Stomach (tissue), 9 donors: ENCODE measurements around the gene TRMT10C. TPM values are rescaled to one million over a fixed set of nuclear protein-coding genes. Genes with fewer than 3 reads are reported as not detected.

Experiments
- DNase-seq, 2 donors: peaks; one replicate each; pipeline versions ENCODE4 v3.0.0 to v3.0.0-alpha.2; 2013 to 2019
- H3K27ac ChIP-seq, 5 donors: fragments of 200-600 bp in 4 of 5; sonication (generic) in 4 of 5; one replicate each; pipeline ENCODE4 v1.5.1; 2013 to 2019; ENCODE audit warnings: mild to moderate bottlenecking in 1 of 5, moderate library complexity in 1 of 5
- H3K27me3 ChIP-seq, 3 donors: fragments of 200-600 bp; sonication (generic); one replicate each; pipeline ENCODE4 v1.5.1; 2017 to 2019; ENCODE audit warnings: mixed run types in 1 of 3
- H3K36me3 ChIP-seq, 4 donors: fragments of 200-600 bp; sonication (generic); 1 replicate in 3 of 4; 2 replicates in 1 of 4; pipeline ENCODE4 v1.5.1; 2016 to 2019
- H3K4me1 ChIP-seq, 4 donors: fragments of 200-600 bp; sonication (generic); one replicate each; pipeline ENCODE4 v1.5.1; 2016 to 2019
- H3K4me3 ChIP-seq, 4 donors: fragments of 200-600 bp; sonication (generic) in 3 of 4; one replicate each; pipeline ENCODE4 v1.5.1; 2016 to 2019; ENCODE audit warnings: mild to moderate bottlenecking in 1 of 4
- H3K9me3 ChIP-seq, 4 donors: fragments of 200-600 bp; sonication (generic); one replicate each; pipeline ENCODE4 v1.5.1; 2016 to 2019
- CTCF ChIP-seq, 7 experiments: fragments of 450-650 bp in 4 of 7; fragments of 200-600 bp in 3 of 7; sonication (generic) in 3 of 7; IDR thresholded peaks; one replicate each; pipeline ENCODE4 v1.5.1; 2016 to 2019; ENCODE audit warnings: antibody characterized with exemption in 7 of 7, control low read depth in 2 of 7, mild to moderate bottlenecking in 1 of 7
- EP300 ChIP-seq: sonication (generic); formaldehyde crosslinking; IDR thresholded peaks from one replicate; pipeline ENCODE4 v1.6.1; 2017; ENCODE audit warnings: antibody characterized with exemption
- POLR2A ChIP-seq, 4 donors: fragments of 450-650 bp; IDR thresholded peaks; one replicate each; pipeline ENCODE4 v1.6.1; 2016; ENCODE audit warnings: antibody characterized with exemption in 4 of 4, control low read depth in 2 of 4, mild to moderate bottlenecking in 1 of 4, moderate library complexity in 1 of 4
- POLR2AphosphoS5 ChIP-seq, 3 donors: sonication (generic); formaldehyde crosslinking; IDR thresholded peaks; one replicate each; pipeline ENCODE4 v1.6.1; 2016; ENCODE audit warnings: antibody characterized with exemption in 3 of 3
- WGBS, 5 donors: extraction: QIAGEN DNeasy Blood & Tissue Kit in 3 of 5; methylation state at CpG; one replicate each; pipeline versions ENCODE4 v1.1.5 to v1.1.7; 2013 to 2018; 5-methylcytosine and 5-hydroxymethylcytosine counted together
- intact Hi-C: fragments of 100-400 bp; cut with DNase I; formaldehyde crosslinking; loops from one replicate; pipeline ENCODE4 v1.15.1; 2023; ENCODE audit warnings: low total_unique reads
- polyA plus RNA-seq, 3 donors: library from polyadenylated mRNA; stranded (reverse); fragments of 200-250 nt; gene quantifications; one replicate each; pipeline ENCODE4 v1.2.3, GENCODE V29; 2013
- total RNA-seq, 5 donors: library from RNA; depleted of rRNA; stranded (reverse); fragments of >200 nt; gene quantifications; one replicate each; pipeline versions ENCODE4 v1.1.0 to v1.2.3, GENCODE V29; 2014 to 2016
- donor health status: healthy with polysubstance abuse.
- donor health status: Bipolar disorder and iron deficiency.
- donor health status: healthy.

Gene TRMT10C
- total and polyA plus RNA-seq, 8 donors, result 1.4 to 33.6 (median 14.2) TPM

- intact Hi-C loops, result loop anchor here (10.0 kb wide), 1 partner anchor 101 kb away; the partner anchor contains the start of gene ZBTB11
- WGBS, 5 donors, result 1 to 4% (median 1%) methylated on average over 20 to 47 of the region's 47 CpGs
Observed at GRCh38 chr3:101573449-101574387, 12.1 kb downstream of the TRMT10C start, which contains the start of gene PCNP. PCNP (plus strand) TSS chr3:101574180; CDS start chr3:101574216, 36 bp downstream.

DNA sequence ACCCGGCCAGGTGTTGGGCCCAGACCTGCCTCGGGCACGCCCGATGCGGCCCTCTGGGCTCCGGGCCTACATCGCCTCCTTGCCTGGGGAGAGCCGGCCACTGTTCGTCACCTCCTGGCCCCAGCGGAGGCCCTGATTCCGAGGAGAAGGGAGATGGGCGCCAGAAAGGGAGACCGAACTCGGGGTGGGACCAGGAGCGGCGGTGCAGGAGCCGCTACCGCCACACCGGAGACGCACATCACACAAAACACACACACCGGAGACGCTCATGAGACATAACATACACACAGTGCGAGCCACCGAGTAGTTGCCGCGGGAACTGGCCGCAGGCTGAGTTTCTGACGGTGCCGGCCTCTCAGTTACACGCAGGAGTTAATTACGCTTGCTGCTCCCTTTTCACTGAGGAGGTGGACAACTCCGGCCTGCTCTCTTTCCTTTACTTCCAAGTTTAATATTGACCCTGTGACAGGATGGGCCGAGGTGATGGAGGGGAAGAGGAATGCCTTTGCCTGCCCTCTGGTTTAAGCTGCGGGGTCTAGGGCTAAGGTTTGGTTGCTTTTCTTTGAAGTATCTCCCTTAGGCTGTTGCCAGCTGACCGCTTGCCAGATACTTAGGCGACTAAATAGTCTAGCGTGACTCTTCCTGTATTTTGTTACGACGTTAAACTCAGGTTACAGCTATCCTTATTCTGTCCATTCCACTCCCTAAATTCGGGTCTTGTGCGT is 12.9 kb downstream of the TRMT10C start:
- Histone ChIP-seq H3K36me3 (peaks cover 0 to 17% (median 10%) of the 10 kb centered on the region in 4 donors), H3K4me3 (peak overlapping the region; percentile 85 to 96 (median 88)), H3K27me3 (no peaks in the 10 kb centered on the region), H3K4me1 (peaks cover 32 to 59% (median 47%) of the 10 kb centered on the region in 4 donors), H3K27ac (peak overlapping the region; percentile 95 to 100 (median 99)), H3K9me3 (no peaks in the 10 kb centered on the region)
- no peak for TF ChIP-seq POLR2A (IDR thresholded peaks at IDR 0.05)
- TF ChIP-seq POLR2AphosphoS5 (IDR thresholded peaks at IDR 0.05), result peak in 1 of 3 donors; percentile 26
- peak; percentile 50 to 79 for DNase-seq
- intact Hi-C loops, result loop anchor here (10.0 kb wide), 1 partner anchor 100 kb away; the partner anchor contains the start of gene ZBTB11
- 0 to 1% (median 0%) methylated on average over 31 to 41 of the region's 41 CpGs for WGBS, 5 donors

More at GRCh38 chr3:101573449-101574387, 12.1 kb downstream of the TRMT10C start, which contains the start of gene PCNP:
- Histone ChIP-seq H3K27me3 (no peaks in the 10 kb centered on the region), H3K27ac (peak within 1 kb of the TSS; percentile 95 to 100 (median 99)), H3K4me3 (peak within 1 kb of the TSS; percentile 85 to 96 (median 88)), H3K36me3 (peaks cover 0 to 15% (median 9%) of the 10 kb centered on the region in 4 donors), H3K4me1 (peaks cover 28 to 50% (median 43%) of the 10 kb centered on the region in 4 donors), H3K9me3 (no peaks in the 10 kb centered on the region)
- peak in 2 of 4 donors; percentile 28 to 75 for TF ChIP-seq POLR2A (IDR thresholded peaks at IDR 0.05)
- peak; percentile 9 for TF ChIP-seq EP300
- TF ChIP-seq POLR2AphosphoS5 (IDR thresholded peaks at IDR 0.05), result peak; percentile 87 to 96 (median 94)
- TF ChIP-seq CTCF (IDR thresholded peaks at IDR 0.05), result peak in 6 of 7 experiments; percentile 70 to 94 (median 88)
- DNase-seq, result peak; percentile 98 to 100

DNA sequence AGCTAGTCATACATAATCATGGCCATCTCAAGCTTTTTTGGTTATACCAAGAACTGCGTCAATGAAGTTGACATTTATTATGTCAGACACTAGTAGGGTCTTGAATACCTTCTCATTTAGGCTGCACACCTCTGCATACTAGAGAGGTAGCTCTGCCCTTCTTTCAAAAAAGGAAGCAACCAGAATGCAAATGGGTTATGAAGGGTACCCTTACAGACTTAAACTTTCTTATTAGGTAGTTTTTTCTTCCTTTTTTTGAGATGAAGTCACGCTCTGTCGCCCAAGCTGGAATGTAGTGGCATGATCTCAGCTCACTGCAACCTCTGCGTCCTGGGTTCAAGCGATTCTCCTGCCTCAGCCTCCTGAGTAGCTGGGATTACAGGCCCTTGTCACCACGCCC is 15.6 kb downstream of the TRMT10C start:
- H3K9me3 ChIP-seq, result no peaks in the 10 kb centered on the region

GRCh38 chr3:101588616-101589015 is 26.9 kb downstream of the TRMT10C start:
- TF ChIP-seq EP300, result no peak
- TF ChIP-seq CTCF (IDR thresholded peaks at IDR 0.05), result no peak
- no peak for TF ChIP-seq POLR2AphosphoS5 (IDR thresholded peaks at IDR 0.05)
- TF ChIP-seq POLR2A (IDR thresholded peaks at IDR 0.05), result no peak
- Histone ChIP-seq H3K9me3 (no peaks in the 10 kb centered on the region), H3K27ac (no peak overlapping the region), H3K4me3 (no peak overlapping the region), H3K4me1 (peaks cover 0 to 7% (median 3%) of the 10 kb centered on the region in 4 donors), H3K36me3 (peaks cover 26 to 93% (median 84%) of the 10 kb centered on the region in 4 donors), H3K27me3 (no peaks in the 10 kb centered on the region)
- WGBS, 5 donors, result 21 to 25% (median 21%) methylated on average over 1 of the region's 1 CpG
- no peak for DNase-seq
- intact Hi-C loops, result no loop called here

More for the DNA sequence above, 15.6 kb downstream of the TRMT10C start:
- no peak for TF ChIP-seq POLR2AphosphoS5 (IDR thresholded peaks at IDR 0.05)
- no peak overlapping the region for H3K4me3 ChIP-seq
- no peak for DNase-seq
- peaks cover 0 to 30% (median 19%) of the 10 kb centered on the region in 4 donors for H3K36me3 ChIP-seq
- intact Hi-C loops, result loop anchor here (10.0 kb wide), 1 partner anchor 98 kb away; the partner anchor contains the start of gene ZBTB11
- no peak overlapping the region for H3K27ac ChIP-seq
- H3K27me3 ChIP-seq, result no peaks in the 10 kb centered on the region
- WGBS, 5 donors, result 89 to 100% (median 95%) methylated on average over 6 of the region's 6 CpGs
- H3K4me1 ChIP-seq, result peaks cover 37 to 86% (median 63%) of the 10 kb centered on the region in 4 donors
